Type B pancreatic cell (in vitro differentiated cells): Measurements from ENCODE around the gene OSBPL5. TPM values are rescaled to one million over a fixed set of nuclear protein-coding genes. Genes with fewer than 3 reads are reported as not detected.
A peak's percentile ranks its signal among the peaks of the same experiment; 100 is the strongest.

Experiments used
- DNase-seq: peaks from one replicate; pipeline ENCODE4 v3.0.0; 2021; ENCODE audit warnings: mixed read lengths; ENCODE audit not compliant: unreplicated experiment; ENCODE audit errors: extremely low spot score
- H3K27ac Mint-ChIP-seq: 2 replicates; pipeline ENCODE4 v1.8.0; 2021; ENCODE audit warnings: mild to moderate bottlenecking, mixed read lengths
- H3K27me3 Mint-ChIP-seq: 2 replicates; pipeline ENCODE4 v1.8.0; 2021; ENCODE audit warnings: mixed read lengths
- H3K36me3 Mint-ChIP-seq: 2 replicates; pipeline ENCODE4 v1.8.0; 2021; ENCODE audit warnings: mixed read lengths
- H3K4me1 Mint-ChIP-seq: one replicate; pipeline ENCODE4 v1.8.0; 2021; ENCODE audit warnings: mixed read lengths; ENCODE audit not compliant: unreplicated experiment
- H3K4me3 Mint-ChIP-seq: 2 replicates; pipeline ENCODE4 v1.8.0; 2021; ENCODE audit warnings: mild to moderate bottlenecking, mixed read lengths
- H3K9me3 Mint-ChIP-seq: 2 replicates; pipeline ENCODE4 v1.8.0; 2021; ENCODE audit warnings: mixed read lengths
- CTCF ChIP-seq: fragments of 200-600 bp; sonication (generic); conservative IDR thresholded peaks from 2 replicates; pipeline ENCODE4 v1.5.0; 2021; ENCODE audit warnings: antibody characterized with exemption, mild to moderate bottlenecking
- total RNA-seq: library from RNA; stranded (reverse); gene quantifications from 2 replicates; pipeline ENCODE4 v1.2.1, GENCODE V29; 2021; ENCODE audit warnings: low replicate concordance

OSBPL5 gene
- total RNA-seq, 1 donor from 2014 or later = 33.1 TPM

- no peak for TF ChIP-seq CTCF
- H3K4me3 Mint-ChIP-seq = peak overlapping the region; percentile 79
- DNase-seq = no peak
- peak overlapping the region; percentile 75 for H3K27ac Mint-ChIP-seq
- H3K27me3 Mint-ChIP-seq = peaks cover 2% of the 10 kb centered on the region
- no peaks in the 10 kb centered on the region for H3K9me3 Mint-ChIP-seq
- H3K36me3 Mint-ChIP-seq = peaks cover 4% of the 10 kb centered on the region
- peaks cover 58% of the 10 kb centered on the region for H3K4me1 Mint-ChIP-seq
These were observed 8.8 kb downstream of the OSBPL5 start for GRCh38 chr11:3156282-3156660.

DNA sequence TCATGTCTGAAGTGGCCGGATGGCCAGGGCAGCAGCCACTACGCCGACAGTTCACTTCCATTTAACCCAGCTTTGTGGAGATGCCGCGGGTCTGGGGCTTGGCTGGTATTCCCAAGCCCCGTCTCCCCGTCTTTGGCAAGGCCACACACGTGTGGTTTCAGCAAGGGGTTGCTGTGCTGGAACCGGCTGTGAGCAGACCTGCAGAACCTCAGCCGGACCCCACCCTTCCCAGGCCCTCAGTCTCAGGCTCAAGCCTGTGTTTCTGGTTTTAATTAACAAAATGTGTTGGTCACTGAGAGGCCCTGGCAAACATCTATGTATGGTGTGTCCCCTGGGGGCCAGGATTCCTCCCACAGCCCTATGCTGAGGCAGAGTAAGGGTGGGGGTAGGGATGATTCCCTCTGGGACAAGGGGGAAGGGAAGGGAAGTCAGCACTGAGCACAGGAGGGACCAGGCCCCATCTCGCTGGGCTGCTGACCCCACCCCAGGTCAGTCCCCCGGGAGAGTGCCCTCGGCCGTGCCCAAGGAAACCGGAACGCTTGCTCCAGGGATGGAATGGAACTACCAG, 9.3 kb downstream of the OSBPL5 start:
- H3K4me1 Mint-ChIP-seq = peaks cover 53% of the 10 kb centered on the region
- H3K36me3 Mint-ChIP-seq = peaks cover 4% of the 10 kb centered on the region
- no peak for DNase-seq
- peak overlapping the region; percentile 75 for H3K27ac Mint-ChIP-seq
- no peaks in the 10 kb centered on the region for H3K9me3 Mint-ChIP-seq
- H3K4me3 Mint-ChIP-seq = peak overlapping the region; percentile 79
- H3K27me3 Mint-ChIP-seq = no peaks in the 10 kb centered on the region
- TF ChIP-seq CTCF = no peak

GRCh38 chr11:3155216-3155615, 9.9 kb downstream of the OSBPL5 start:
- H3K9me3 Mint-ChIP-seq = no peaks in the 10 kb centered on the region
- TF ChIP-seq CTCF = no peak
- no peak overlapping the region for H3K4me3 Mint-ChIP-seq
- no peak for DNase-seq
- peaks cover 53% of the 10 kb centered on the region for H3K4me1 Mint-ChIP-seq
- H3K27me3 Mint-ChIP-seq = no peaks in the 10 kb centered on the region
- H3K27ac Mint-ChIP-seq = no peak overlapping the region
- peaks cover 4% of the 10 kb centered on the region for H3K36me3 Mint-ChIP-seq

- Mint-ChIP-seq H3K4me3 (no peak overlapping the region), H3K4me1 (peaks cover 54% of the 10 kb centered on the region), H3K27me3 (no peaks in the 10 kb centered on the region), H3K27ac (no peak overlapping the region), H3K36me3 (peaks cover 4% of the 10 kb centered on the region), H3K9me3 (no peaks in the 10 kb centered on the region)
- no peak for TF ChIP-seq CTCF
- no peak for DNase-seq
These were observed 11.0 kb downstream of the OSBPL5 start for GRCh38 chr11:3154001-3154599.

- Mint-ChIP-seq H3K9me3 (no peaks in the 10 kb centered on the region), H3K4me3 (peak overlapping the region; percentile 75), H3K27ac (peak overlapping the region; percentile 30), H3K36me3 (peaks cover 4% of the 10 kb centered on the region), H3K27me3 (no peaks in the 10 kb centered on the region), H3K4me1 (peaks cover 52% of the 10 kb centered on the region)
- no peak for DNase-seq
- no peak for TF ChIP-seq CTCF
These were observed 11.7 kb downstream of the OSBPL5 start for GRCh38 chr11:3153291-3153861.
